HEK293 (cell line): ENCODE results near the gene CPT1C.

Experiments used
- CTCF ChIA-PET: fragments of 350-600 bp; formaldehyde crosslinking; extraction: SDS; loops from one replicate; lab custom pipeline; 2021; ENCODE audit warnings: antibody characterized with exemption; lab: Yijun Ruan, JAX
- POLR2A ChIA-PET: fragments of 300-600 bp; formaldehyde crosslinking; extraction: SDS; loops from one replicate; lab custom pipeline; 2020; ENCODE audit warnings: antibody characterized with exemption, inconsistent platforms; lab: Yijun Ruan, JAX
- H3K27ac ChIP-seq: fragments of 200-500 bp; sonication (Bioruptor generic); 2 replicates; pipeline ENCODE4 v1.5.1; 2014; ENCODE audit warnings: low read depth, low read length, control low read depth, inconsistent platforms; ENCODE audit errors: extremely low read depth
- H3K36me3 ChIP-seq, 2 experiments: fragments of 200-500 bp in 1 of 2; sonication (Bioruptor generic) in 1 of 2; 1 replicate in 1 of 2; 2 replicates in 1 of 2; pipeline ENCODE4 v1.5.1; 2014 to 2017; ENCODE audit warnings: inconsistent platforms in 2 of 2, low read length in 2 of 2; ENCODE audit not compliant: control insufficient read depth in 2 of 2, insufficient read depth in 1 of 2
- H3K4me1 ChIP-seq: fragments of 200-500 bp; sonication (Bioruptor generic); 2 replicates; pipeline ENCODE4 v1.5.1; 2014; ENCODE audit warnings: mild to moderate bottlenecking, low read length, inconsistent platforms; ENCODE audit not compliant: control insufficient read depth, insufficient read depth
- H3K4me3 ChIP-seq: 2 replicates; pipeline ENCODE4 v1.5.1; 2011; ENCODE audit warnings: low read depth, mild to moderate bottlenecking, control low read depth, low read length, moderate library complexity
- H3K9me3 ChIP-seq: fragments of 200-500 bp; sonication (Bioruptor generic); 2 replicates; pipeline ENCODE4 v1.5.1; 2014; ENCODE audit warnings: low read depth, low read length, inconsistent platforms; ENCODE audit not compliant: control insufficient read depth, insufficient read depth
- EGR2 ChIP-seq: fragments of 450-650 bp; formaldehyde crosslinking; IDR thresholded peaks from 2 replicates; pipeline ENCODE4 v1.5.1; 2016; ENCODE audit warnings: low read depth, missing biosample characterization, missing genetic modification characterization
- GLIS2 ChIP-seq: fragments of 450-650 bp; formaldehyde crosslinking; IDR thresholded peaks from 2 replicates; pipeline ENCODE4 v1.5.1; 2016; ENCODE audit warnings: missing biosample characterization, missing genetic modification characterization
- SCRT1 ChIP-seq: fragments of 450-650 bp; formaldehyde crosslinking; IDR thresholded peaks from 2 replicates; pipeline ENCODE4 v1.5.1; 2016; ENCODE audit warnings: missing biosample characterization, missing genetic modification characterization, borderline replicate concordance
- TRIM28 ChIP-seq: IDR thresholded peaks from 2 replicates; pipeline ENCODE4 v1.6.1; 2011; ENCODE audit warnings: low read length, control low read depth, borderline replicate concordance
- ZFHX2 ChIP-seq: fragments of 450-650 bp; formaldehyde crosslinking; conservative IDR thresholded peaks from 2 replicates; pipeline ENCODE4 v1.5.1; 2016; ENCODE audit warnings: missing biosample characterization, missing genetic modification characterization
- ZNF132 ChIP-seq: fragments of 450-650 bp; formaldehyde crosslinking; IDR thresholded peaks from 2 replicates; pipeline ENCODE4 v1.5.1; 2017; ENCODE audit warnings: missing biosample characterization, missing genetic modification characterization, borderline replicate concordance
- ZNF175 ChIP-seq: fragments of 450-650 bp; formaldehyde crosslinking; IDR thresholded peaks from 2 replicates; pipeline ENCODE4 v1.5.1; 2016; ENCODE audit warnings: missing biosample characterization, missing genetic modification characterization
- ZNF223 ChIP-seq: fragments of 450-650 bp; formaldehyde crosslinking; IDR thresholded peaks from 2 replicates; pipeline ENCODE4 v1.5.1; 2016; ENCODE audit warnings: missing biosample characterization, missing genetic modification characterization
- ZNF600 ChIP-seq: fragments of 450-650 bp; formaldehyde crosslinking; IDR thresholded peaks from 2 replicates; pipeline ENCODE4 v1.5.1; 2016; ENCODE audit warnings: missing biosample characterization, missing genetic modification characterization
- ZNF660 ChIP-seq: fragments of 450-650 bp; IDR thresholded peaks from 2 replicates; pipeline ENCODE4 v1.5.1; 2018; ENCODE audit warnings: missing biosample characterization, mild to moderate bottlenecking, missing genetic modification characterization
- ZNF843 ChIP-seq: fragments of 450-650 bp; formaldehyde crosslinking; IDR thresholded peaks from 2 replicates; pipeline ENCODE4 v1.5.1; 2016; ENCODE audit warnings: missing biosample characterization, missing genetic modification characterization
- ZSCAN30 ChIP-seq: fragments of 450-650 bp; IDR thresholded peaks from 2 replicates; pipeline ENCODE4 v1.5.1; 2018; ENCODE audit warnings: missing biosample characterization, mild to moderate bottlenecking, missing genetic modification characterization, moderate library complexity
- ZXDB ChIP-seq: fragments of 450-650 bp; formaldehyde crosslinking; IDR thresholded peaks from 2 replicates; pipeline ENCODE4 v1.5.1; 2016; ENCODE audit warnings: missing biosample characterization, missing genetic modification characterization
- TF ChIP-seq, protein P1 (sequence below): fragments of 450-650 bp; formaldehyde crosslinking; IDR thresholded peaks from 2 replicates; pipeline ENCODE4 v1.5.1; 2016; ENCODE audit warnings: missing biosample characterization, missing genetic modification characterization, borderline replicate concordance
- TF ChIP-seq, protein P2 (sequence below): fragments of 450-650 bp; formaldehyde crosslinking; IDR thresholded peaks from 2 replicates; pipeline ENCODE4 v1.5.1; 2016; ENCODE audit warnings: missing biosample characterization, missing genetic modification characterization
- TF ChIP-seq, protein P3 (sequence below): fragments of 450-650 bp; IDR thresholded peaks from 2 replicates; pipeline ENCODE4 v1.5.1; 2018; ENCODE audit warnings: missing biosample characterization, missing genetic modification characterization
- TF ChIP-seq, protein P4 (sequence below): fragments of 450-650 bp; formaldehyde crosslinking; IDR thresholded peaks from 2 replicates; pipeline ENCODE4 v1.5.1; 2016; ENCODE audit warnings: missing biosample characterization, missing genetic modification characterization
- TF ChIP-seq, protein P5 (sequence below): fragments of 450-650 bp; formaldehyde crosslinking; IDR thresholded peaks from 2 replicates; pipeline ENCODE4 v1.5.1; 2017; ENCODE audit warnings: missing biosample characterization, missing genetic modification characterization
- TF ChIP-seq, protein P6 (sequence below): fragments of 450-650 bp; formaldehyde crosslinking; IDR thresholded peaks from 2 replicates; pipeline ENCODE4 v1.5.1; 2017; ENCODE audit warnings: missing biosample characterization, missing genetic modification characterization
- TF ChIP-seq, protein P7 (sequence below): sonication (generic); formaldehyde crosslinking; IDR thresholded peaks from 2 replicates; pipeline ENCODE4 v1.8.1; 2022; ENCODE audit warnings: mild to moderate bottlenecking, moderate library complexity, missing genetic modification reagents

The CPT1C gene

DNA sequence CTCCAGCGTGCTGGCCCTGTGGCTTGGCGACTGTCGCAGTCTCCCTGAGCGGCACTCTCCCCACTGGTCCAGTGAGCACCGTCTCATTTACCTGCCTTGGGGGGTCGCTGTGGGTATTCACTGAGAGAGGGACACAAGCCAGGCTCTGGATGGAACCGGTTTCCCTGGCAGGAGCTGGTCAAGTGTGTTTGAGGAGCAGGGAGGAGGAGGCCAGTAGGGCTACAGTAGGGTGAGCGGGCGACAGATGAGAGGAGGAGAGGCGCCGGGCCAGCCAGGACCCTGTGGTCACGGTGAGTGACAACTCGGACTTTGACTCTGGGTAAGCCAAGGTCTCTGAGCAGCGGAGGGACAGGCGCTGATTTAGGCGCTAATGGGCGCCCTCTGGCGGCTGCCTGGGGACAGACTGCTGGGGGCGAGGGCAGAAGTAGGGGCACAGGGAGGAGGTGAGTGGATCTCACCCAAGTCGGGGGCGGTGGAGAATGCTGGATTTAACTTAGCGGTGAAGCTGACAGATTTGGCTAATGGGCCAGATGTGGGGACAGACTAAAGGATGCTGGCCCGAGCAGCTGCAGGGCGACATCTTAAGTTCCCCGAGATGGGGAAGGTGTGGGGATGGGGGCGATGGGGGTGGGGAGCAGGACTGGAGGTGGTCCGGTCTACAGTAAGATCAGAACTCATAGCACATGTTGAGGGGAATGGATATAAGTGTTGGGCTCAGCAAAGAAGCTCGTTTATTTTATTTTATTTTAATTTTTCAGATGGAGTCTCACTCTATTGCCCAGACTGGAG lies 18.6 kb upstream of the CPT1C start:
- Histone ChIP-seq H3K4me3 (peak overlapping the region; percentile 18), H3K9me3 (no peaks in the 10 kb centered on the region), H3K4me1 (peaks cover 6% of the 10 kb centered on the region), H3K36me3 (peaks cover 22 to 38% of the 10 kb centered on the region in 2 experiments), H3K27ac (peak overlapping the region; percentile 11)
- CTCF ChIA-PET = interaction anchor here (0.5 to 4.7 kb wide), 53 partner anchors 8 to 528 kb away, joined by 3 to 59 read pairs (median 4); partner anchors contain the start of genes FUZ, RRAS and SCAF1
- POLR2A ChIA-PET = interaction anchor here (0.6 to 1.6 kb wide), 4 partner anchors 29 to 126 kb away, joined by 3 to 8 read pairs (median 4); partner anchors contain the start of gene NOSIP
- TF ChIP-seq, protein P1, sequence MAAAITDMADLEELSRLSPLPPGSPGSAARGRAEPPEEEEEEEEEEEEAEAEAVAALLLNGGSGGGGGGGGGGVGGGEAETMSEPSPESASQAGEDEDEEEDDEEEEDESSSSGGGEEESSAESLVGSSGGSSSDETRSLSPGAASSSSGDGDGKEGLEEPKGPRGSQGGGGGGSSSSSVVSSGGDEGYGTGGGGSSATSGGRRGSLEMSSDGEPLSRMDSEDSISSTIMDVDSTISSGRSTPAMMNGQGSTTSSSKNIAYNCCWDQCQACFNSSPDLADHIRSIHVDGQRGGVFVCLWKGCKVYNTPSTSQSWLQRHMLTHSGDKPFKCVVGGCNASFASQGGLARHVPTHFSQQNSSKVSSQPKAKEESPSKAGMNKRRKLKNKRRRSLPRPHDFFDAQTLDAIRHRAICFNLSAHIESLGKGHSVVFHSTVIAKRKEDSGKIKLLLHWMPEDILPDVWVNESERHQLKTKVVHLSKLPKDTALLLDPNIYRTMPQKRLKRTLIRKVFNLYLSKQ = no peak
- peak; percentile 78 for TF ChIP-seq ZFHX2
- TF ChIP-seq GLIS2 = peak; percentile 67
- TF ChIP-seq TRIM28 = peak; percentile 70; the same call in 1 of the 2 replicates
- TF ChIP-seq SCRT1 (tag by site-specific recombination) = 0 out of 2 replicates have a peak, but pooled peaks have one; percentile 24
- no peak for TF ChIP-seq ZNF132
- TF ChIP-seq, protein P2, sequence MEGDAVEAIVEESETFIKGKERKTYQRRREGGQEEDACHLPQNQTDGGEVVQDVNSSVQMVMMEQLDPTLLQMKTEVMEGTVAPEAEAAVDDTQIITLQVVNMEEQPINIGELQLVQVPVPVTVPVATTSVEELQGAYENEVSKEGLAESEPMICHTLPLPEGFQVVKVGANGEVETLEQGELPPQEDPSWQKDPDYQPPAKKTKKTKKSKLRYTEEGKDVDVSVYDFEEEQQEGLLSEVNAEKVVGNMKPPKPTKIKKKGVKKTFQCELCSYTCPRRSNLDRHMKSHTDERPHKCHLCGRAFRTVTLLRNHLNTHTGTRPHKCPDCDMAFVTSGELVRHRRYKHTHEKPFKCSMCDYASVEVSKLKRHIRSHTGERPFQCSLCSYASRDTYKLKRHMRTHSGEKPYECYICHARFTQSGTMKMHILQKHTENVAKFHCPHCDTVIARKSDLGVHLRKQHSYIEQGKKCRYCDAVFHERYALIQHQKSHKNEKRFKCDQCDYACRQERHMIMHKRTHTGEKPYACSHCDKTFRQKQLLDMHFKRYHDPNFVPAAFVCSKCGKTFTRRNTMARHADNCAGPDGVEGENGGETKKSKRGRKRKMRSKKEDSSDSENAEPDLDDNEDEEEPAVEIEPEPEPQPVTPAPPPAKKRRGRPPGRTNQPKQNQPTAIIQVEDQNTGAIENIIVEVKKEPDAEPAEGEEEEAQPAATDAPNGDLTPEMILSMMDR = peak; percentile 98
- no peak for TF ChIP-seq ZNF223 (tag by site-specific recombination)
- peak; percentile 50; the same call in 1 of the 2 replicates for TF ChIP-seq ZNF843 (tag by site-specific recombination)
- TF ChIP-seq ZNF660 (tag by site-specific recombination) = 0 out of 2 replicates have a peak, but pooled peaks have one; percentile 52
- no peak for TF ChIP-seq ZNF175
- peak; percentile 55; the same call in 1 of the 2 replicates for TF ChIP-seq ZXDB
- TF ChIP-seq ZSCAN30 (tag by site-specific recombination) = no peak
- peak; percentile 63 for TF ChIP-seq EGR2 (tag by site-specific recombination)
- TF ChIP-seq, protein P3, sequence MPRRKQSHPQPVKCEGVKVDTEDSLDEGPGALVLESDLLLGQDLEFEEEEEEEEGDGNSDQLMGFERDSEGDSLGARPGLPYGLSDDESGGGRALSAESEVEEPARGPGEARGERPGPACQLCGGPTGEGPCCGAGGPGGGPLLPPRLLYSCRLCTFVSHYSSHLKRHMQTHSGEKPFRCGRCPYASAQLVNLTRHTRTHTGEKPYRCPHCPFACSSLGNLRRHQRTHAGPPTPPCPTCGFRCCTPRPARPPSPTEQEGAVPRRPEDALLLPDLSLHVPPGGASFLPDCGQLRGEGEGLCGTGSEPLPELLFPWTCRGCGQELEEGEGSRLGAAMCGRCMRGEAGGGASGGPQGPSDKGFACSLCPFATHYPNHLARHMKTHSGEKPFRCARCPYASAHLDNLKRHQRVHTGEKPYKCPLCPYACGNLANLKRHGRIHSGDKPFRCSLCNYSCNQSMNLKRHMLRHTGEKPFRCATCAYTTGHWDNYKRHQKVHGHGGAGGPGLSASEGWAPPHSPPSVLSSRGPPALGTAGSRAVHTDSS = no peak
- TF ChIP-seq, protein P4, sequence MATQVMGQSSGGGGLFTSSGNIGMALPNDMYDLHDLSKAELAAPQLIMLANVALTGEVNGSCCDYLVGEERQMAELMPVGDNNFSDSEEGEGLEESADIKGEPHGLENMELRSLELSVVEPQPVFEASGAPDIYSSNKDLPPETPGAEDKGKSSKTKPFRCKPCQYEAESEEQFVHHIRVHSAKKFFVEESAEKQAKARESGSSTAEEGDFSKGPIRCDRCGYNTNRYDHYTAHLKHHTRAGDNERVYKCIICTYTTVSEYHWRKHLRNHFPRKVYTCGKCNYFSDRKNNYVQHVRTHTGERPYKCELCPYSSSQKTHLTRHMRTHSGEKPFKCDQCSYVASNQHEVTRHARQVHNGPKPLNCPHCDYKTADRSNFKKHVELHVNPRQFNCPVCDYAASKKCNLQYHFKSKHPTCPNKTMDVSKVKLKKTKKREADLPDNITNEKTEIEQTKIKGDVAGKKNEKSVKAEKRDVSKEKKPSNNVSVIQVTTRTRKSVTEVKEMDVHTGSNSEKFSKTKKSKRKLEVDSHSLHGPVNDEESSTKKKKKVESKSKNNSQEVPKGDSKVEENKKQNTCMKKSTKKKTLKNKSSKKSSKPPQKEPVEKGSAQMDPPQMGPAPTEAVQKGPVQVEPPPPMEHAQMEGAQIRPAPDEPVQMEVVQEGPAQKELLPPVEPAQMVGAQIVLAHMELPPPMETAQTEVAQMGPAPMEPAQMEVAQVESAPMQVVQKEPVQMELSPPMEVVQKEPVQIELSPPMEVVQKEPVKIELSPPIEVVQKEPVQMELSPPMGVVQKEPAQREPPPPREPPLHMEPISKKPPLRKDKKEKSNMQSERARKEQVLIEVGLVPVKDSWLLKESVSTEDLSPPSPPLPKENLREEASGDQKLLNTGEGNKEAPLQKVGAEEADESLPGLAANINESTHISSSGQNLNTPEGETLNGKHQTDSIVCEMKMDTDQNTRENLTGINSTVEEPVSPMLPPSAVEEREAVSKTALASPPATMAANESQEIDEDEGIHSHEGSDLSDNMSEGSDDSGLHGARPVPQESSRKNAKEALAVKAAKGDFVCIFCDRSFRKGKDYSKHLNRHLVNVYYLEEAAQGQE (tag by site-specific recombination) = no peak
- TF ChIP-seq ZNF600 (tag by site-specific recombination) = peak; percentile 63; the same call in 1 of the 2 replicates
- TF ChIP-seq, protein P5, sequence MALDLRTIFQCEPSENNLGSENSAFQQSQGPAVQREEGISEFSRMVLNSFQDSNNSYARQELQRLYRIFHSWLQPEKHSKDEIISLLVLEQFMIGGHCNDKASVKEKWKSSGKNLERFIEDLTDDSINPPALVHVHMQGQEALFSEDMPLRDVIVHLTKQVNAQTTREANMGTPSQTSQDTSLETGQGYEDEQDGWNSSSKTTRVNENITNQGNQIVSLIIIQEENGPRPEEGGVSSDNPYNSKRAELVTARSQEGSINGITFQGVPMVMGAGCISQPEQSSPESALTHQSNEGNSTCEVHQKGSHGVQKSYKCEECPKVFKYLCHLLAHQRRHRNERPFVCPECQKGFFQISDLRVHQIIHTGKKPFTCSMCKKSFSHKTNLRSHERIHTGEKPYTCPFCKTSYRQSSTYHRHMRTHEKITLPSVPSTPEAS (tag by site-specific recombination) = no peak
- TF ChIP-seq, protein P6, sequence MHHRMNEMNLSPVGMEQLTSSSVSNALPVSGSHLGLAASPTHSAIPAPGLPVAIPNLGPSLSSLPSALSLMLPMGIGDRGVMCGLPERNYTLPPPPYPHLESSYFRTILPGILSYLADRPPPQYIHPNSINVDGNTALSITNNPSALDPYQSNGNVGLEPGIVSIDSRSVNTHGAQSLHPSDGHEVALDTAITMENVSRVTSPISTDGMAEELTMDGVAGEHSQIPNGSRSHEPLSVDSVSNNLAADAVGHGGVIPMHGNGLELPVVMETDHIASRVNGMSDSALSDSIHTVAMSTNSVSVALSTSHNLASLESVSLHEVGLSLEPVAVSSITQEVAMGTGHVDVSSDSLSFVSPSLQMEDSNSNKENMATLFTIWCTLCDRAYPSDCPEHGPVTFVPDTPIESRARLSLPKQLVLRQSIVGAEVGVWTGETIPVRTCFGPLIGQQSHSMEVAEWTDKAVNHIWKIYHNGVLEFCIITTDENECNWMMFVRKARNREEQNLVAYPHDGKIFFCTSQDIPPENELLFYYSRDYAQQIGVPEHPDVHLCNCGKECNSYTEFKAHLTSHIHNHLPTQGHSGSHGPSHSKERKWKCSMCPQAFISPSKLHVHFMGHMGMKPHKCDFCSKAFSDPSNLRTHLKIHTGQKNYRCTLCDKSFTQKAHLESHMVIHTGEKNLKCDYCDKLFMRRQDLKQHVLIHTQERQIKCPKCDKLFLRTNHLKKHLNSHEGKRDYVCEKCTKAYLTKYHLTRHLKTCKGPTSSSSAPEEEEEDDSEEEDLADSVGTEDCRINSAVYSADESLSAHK (tag by site-specific recombination) = no peak
- TF ChIP-seq, protein P7, sequence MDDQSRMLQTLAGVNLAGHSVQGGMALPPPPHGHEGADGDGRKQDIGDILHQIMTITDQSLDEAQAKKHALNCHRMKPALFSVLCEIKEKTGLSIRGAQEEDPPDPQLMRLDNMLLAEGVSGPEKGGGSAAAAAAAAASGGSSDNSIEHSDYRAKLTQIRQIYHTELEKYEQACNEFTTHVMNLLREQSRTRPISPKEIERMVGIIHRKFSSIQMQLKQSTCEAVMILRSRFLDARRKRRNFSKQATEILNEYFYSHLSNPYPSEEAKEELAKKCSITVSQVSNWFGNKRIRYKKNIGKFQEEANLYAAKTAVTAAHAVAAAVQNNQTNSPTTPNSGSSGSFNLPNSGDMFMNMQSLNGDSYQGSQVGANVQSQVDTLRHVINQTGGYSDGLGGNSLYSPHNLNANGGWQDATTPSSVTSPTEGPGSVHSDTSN (CRISPR knock-in tag) = 0 out of 2 replicates have a peak, but pooled peaks have one; percentile 35
